Heart left ventricle (tissue), 13 donors: ENCODE data around the gene SREBF1.

Experiments used
- POLR2A ChIP-seq, 2 donors: fragments of 450-650 bp; IDR thresholded peaks; one replicate each; pipeline ENCODE4 v1.6.1; 2017; ENCODE audit warnings: antibody characterized with exemption in 2 of 2, mild to moderate bottlenecking in 2 of 2, moderate library complexity in 2 of 2
- TF ChIP-seq, protein P1 (sequence below), 12 donors: fragments of 200-600 bp; sonication (generic) in 4 of 12; IDR thresholded peaks; one replicate each; pipeline versions ENCODE4 v1.5.0 to v1.8.0; 2018 to 2022; ENCODE audit warnings: antibody characterized with exemption in 12 of 12, mild to moderate bottlenecking in 5 of 12
- donor health status: ischemic (EF 13 %, LVEDD 7.1; RV severe dilation, severe dysfunction).
- donor health status: DM: no; HTN: yes; CAD: no.
- donor health status: DM: no; HTN: no; CAD: no.
- donor health status: ischemic (EF 25% LVEDD 6.9; RV normal size, moderate dysfunction).
- donor health status: ischemic (EF 25% LVEDD 5.7; RV mildly dilated, moderate dysfunction).
- donor health status: ischemic (EF 35%, LVEDD 5.7; RV mildly dilated, moderate dysfunction).
- donor health status: nonischemic (EF 11% LVEDD 7.7; RV severe dilation, severe dysfunction).
- donor health status: DM: yes; HTN: yes; CAD: no.
- donor health status: PGD.
- donor health status: ischemic (EF 29% LVEDD 5.4; RV normal size, mild dysfunction).
- donor health status: nonischemic (EF 23%, LVEDD 6.1; RV moderate dilation, normal function).

DNA sequence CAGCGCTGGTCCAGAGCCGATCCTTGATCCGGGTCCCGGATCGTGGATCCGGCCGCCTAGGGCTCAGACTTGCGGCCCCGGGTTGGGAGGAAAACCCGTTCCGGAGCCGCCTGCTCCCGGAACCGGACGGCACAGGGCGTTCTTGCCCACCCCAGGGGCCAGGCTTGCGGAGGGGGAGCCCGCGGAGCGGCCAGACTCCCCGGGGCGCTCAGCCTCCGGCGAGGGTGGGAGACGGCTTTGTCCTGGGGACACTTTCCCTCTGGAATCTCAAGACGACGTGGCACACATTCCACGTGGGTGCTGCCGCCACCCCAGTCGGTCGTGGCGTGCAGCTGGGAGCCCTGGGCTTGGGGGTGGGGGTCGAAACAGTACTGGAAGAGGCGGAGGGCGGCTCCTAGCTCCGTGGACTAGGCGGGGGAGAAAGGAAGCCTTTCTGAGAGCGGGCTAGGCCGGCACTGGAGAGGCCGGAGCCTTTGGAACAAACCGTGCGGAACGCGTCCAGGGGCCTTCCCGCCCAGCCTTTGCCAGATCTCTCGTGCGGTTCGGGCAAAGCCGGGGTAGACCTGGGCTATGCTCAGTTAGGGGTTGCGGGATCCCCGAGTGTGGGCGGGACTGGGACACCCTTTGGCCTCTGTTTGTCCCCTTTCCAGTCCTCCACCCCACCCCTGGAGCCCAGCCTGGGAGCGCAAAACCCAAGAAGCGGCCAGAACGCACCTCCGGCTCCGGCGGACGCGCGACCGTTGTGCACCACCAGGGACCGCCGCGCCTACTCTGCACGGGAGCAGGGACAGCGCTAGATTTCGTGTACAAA is 26.5 kb downstream of the SREBF1 start:
- TF ChIP-seq, protein P1, sequence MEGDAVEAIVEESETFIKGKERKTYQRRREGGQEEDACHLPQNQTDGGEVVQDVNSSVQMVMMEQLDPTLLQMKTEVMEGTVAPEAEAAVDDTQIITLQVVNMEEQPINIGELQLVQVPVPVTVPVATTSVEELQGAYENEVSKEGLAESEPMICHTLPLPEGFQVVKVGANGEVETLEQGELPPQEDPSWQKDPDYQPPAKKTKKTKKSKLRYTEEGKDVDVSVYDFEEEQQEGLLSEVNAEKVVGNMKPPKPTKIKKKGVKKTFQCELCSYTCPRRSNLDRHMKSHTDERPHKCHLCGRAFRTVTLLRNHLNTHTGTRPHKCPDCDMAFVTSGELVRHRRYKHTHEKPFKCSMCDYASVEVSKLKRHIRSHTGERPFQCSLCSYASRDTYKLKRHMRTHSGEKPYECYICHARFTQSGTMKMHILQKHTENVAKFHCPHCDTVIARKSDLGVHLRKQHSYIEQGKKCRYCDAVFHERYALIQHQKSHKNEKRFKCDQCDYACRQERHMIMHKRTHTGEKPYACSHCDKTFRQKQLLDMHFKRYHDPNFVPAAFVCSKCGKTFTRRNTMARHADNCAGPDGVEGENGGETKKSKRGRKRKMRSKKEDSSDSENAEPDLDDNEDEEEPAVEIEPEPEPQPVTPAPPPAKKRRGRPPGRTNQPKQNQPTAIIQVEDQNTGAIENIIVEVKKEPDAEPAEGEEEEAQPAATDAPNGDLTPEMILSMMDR (IDR thresholded peaks at IDR 0.05), result no peak
- no peak for TF ChIP-seq POLR2A (IDR thresholded peaks at IDR 0.05)
